Muscle layer of duodenum (tissue), 2 donors: ENCODE data around the gene TNS3.

Experiments
- H3K27ac ChIP-seq: one replicate; pipeline ENCODE4 v1.7.0; 2013; ENCODE audit warnings: mild to moderate bottlenecking, low read length
- H3K27me3 ChIP-seq: one replicate; pipeline ENCODE4 v1.7.0; 2013; ENCODE audit warnings: low read depth, mild to moderate bottlenecking, control low read depth, low read length
- H3K36me3 ChIP-seq, 2 donors: one replicate each; pipeline ENCODE4 v1.7.0; 2013; ENCODE audit warnings: low read length in 2 of 2, control low read depth in 1 of 2, mild to moderate bottlenecking in 1 of 2; ENCODE audit not compliant: insufficient read depth in 2 of 2, control insufficient read depth in 1 of 2
- H3K4me1 ChIP-seq, 2 donors: one replicate each; pipeline ENCODE4 v1.7.0; 2013; ENCODE audit warnings: low read length in 2 of 2, mild to moderate bottlenecking in 2 of 2, control low read depth in 1 of 2, moderate library complexity in 1 of 2; ENCODE audit not compliant: insufficient read depth in 2 of 2, control insufficient read depth in 1 of 2
- H3K4me3 ChIP-seq, 2 donors: one replicate each; pipeline ENCODE4 v1.7.0; 2013; ENCODE audit warnings: low read length in 2 of 2, low read depth in 1 of 2, mild to moderate bottlenecking in 1 of 2
- H3K9me3 ChIP-seq, 2 donors: one replicate each; pipeline ENCODE4 v1.7.0; 2013; ENCODE audit warnings: low read length in 2 of 2, control low read depth in 1 of 2, mild to moderate bottlenecking in 1 of 2; ENCODE audit not compliant: control insufficient read depth in 1 of 2
- donor health status: healthy.

The TNS3 gene

DNA sequence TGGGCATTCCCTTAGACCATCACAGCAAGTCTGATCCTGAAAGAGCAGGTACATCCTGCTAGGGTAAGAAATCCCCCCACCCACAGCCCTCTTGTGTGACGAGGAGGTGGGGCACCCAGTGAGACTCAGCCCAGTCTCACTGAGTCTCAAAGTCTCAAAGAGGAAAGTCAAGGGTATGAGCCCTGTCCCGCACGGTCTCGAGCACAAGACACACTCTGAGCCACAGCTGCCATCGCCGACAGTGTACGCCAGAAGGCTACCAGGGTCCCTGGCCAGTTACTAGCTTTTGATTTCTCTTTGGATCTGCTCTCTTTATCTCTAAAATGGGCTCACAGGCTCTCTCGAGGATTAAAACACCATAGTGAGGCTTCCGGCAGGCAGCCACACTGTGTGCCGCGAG lies 190.2 kb downstream of the TNS3 start:
- peaks cover 0 to 8% of the 10 kb centered on the region in 2 donors for H3K4me1 ChIP-seq
- H3K27ac ChIP-seq, result no peak overlapping the region
- H3K36me3 ChIP-seq, result peaks cover 10 to 33% of the 10 kb centered on the region in 2 donors
- H3K9me3 ChIP-seq, result no peaks in the 10 kb centered on the region
- H3K27me3 ChIP-seq, result no peaks in the 10 kb centered on the region
- H3K4me3 ChIP-seq, result no peak overlapping the region

DNA sequence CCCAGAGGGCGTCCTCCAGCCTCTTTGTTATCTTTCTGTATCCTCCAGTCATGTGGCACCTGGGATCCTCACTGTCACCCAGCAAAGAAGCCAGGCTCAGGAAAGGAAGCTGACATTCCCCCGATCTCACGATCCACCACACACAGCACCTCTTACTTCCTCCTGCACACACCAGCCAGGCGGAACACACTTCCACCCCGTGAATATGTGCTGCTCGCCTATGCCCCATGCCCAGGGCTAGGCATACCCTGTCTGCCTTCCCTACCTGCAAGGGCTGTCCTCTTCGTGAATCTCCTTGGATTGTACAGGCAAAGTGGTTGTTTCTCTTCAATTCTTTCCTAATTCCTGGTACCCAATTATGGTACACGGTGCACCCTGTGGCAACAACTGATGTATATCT lies 191.0 kb downstream of the TNS3 start:
- Histone ChIP-seq H3K4me1 (peaks cover 0 to 8% of the 10 kb centered on the region in 2 donors), H3K9me3 (no peaks in the 10 kb centered on the region), H3K27me3 (no peaks in the 10 kb centered on the region), H3K4me3 (no peak overlapping the region), H3K36me3 (peaks cover 10 to 25% of the 10 kb centered on the region in 2 donors), H3K27ac (no peak overlapping the region)

GRCh38 chr7:47389923-47390630 lies 191.8 kb downstream of the TNS3 start:
- H3K4me1 ChIP-seq, result peaks cover 0 to 8% of the 10 kb centered on the region in 2 donors
- no peak overlapping the region for H3K4me3 ChIP-seq
- no peaks in the 10 kb centered on the region for H3K27me3 ChIP-seq
- H3K27ac ChIP-seq, result no peak overlapping the region
- H3K36me3 ChIP-seq, result peaks cover 3 to 17% of the 10 kb centered on the region in 2 donors
- H3K9me3 ChIP-seq, result no peaks in the 10 kb centered on the region

GRCh38 chr7:47389171-47389922 lies 192.6 kb downstream of the TNS3 start:
- peaks cover 0 to 8% of the 10 kb centered on the region in 2 donors for H3K4me1 ChIP-seq
- no peaks in the 10 kb centered on the region for H3K27me3 ChIP-seq
- no peak overlapping the region for H3K27ac ChIP-seq
- no peak overlapping the region for H3K4me3 ChIP-seq
- no peaks in the 10 kb centered on the region for H3K9me3 ChIP-seq
- peaks cover 2 to 12% of the 10 kb centered on the region in 2 donors for H3K36me3 ChIP-seq

- Histone ChIP-seq H3K27me3 (no peaks in the 10 kb centered on the region), H3K9me3 (no peaks in the 10 kb centered on the region), H3K27ac (no peak overlapping the region), H3K36me3 (peaks cover 0 to 12% of the 10 kb centered on the region in 2 donors), H3K4me1 (peaks cover 0 to 1% of the 10 kb centered on the region in 2 donors), H3K4me3 (no peak overlapping the region)
These were observed 194.4 kb downstream of the TNS3 start for GRCh38 chr7:47387506-47387905.

GRCh38 chr7:47386273-47386835 lies 195.6 kb downstream of the TNS3 start:
- Histone ChIP-seq H3K4me1 (no peaks in the 10 kb centered on the region), H3K9me3 (no peaks in the 10 kb centered on the region), H3K4me3 (no peak overlapping the region), H3K27me3 (no peaks in the 10 kb centered on the region), H3K27ac (no peak overlapping the region), H3K36me3 (peaks cover 0 to 12% of the 10 kb centered on the region in 2 donors)

GRCh38 chr7:47385536-47386125 lies 196.3 kb downstream of the TNS3 start:
- no peak overlapping the region for H3K4me3 ChIP-seq
- no peaks in the 10 kb centered on the region for H3K27me3 ChIP-seq
- H3K4me1 ChIP-seq, result no peaks in the 10 kb centered on the region
- no peaks in the 10 kb centered on the region for H3K9me3 ChIP-seq
- no peak overlapping the region for H3K27ac ChIP-seq
- H3K36me3 ChIP-seq, result peaks cover 0 to 12% of the 10 kb centered on the region in 2 donors

GRCh38 chr7:47384755-47385535 lies 197.0 kb downstream of the TNS3 start:
- H3K27ac ChIP-seq, result no peak overlapping the region
- no peaks in the 10 kb centered on the region for H3K27me3 ChIP-seq
- no peaks in the 10 kb centered on the region for H3K9me3 ChIP-seq
- H3K4me3 ChIP-seq, result no peak overlapping the region
- peaks cover 0 to 5% of the 10 kb centered on the region in 2 donors for H3K4me1 ChIP-seq
- H3K36me3 ChIP-seq, result peaks cover 0 to 8% of the 10 kb centered on the region in 2 donors

- Histone ChIP-seq H3K4me3 (no peak overlapping the region), H3K9me3 (no peaks in the 10 kb centered on the region), H3K36me3 (peaks cover 0 to 6% of the 10 kb centered on the region in 2 donors), H3K27ac (no peak overlapping the region), H3K4me1 (peaks cover 0 to 11% of the 10 kb centered on the region in 2 donors), H3K27me3 (no peaks in the 10 kb centered on the region)
These were observed 198.0 kb downstream of the TNS3 start for GRCh38 chr7:47383696-47384445.

- Histone ChIP-seq H3K9me3 (no peaks in the 10 kb centered on the region), H3K4me1 (peaks cover 0 to 11% of the 10 kb centered on the region in 2 donors), H3K27ac (no peak overlapping the region), H3K27me3 (no peaks in the 10 kb centered on the region), H3K4me3 (no peak overlapping the region), H3K36me3 (peaks cover 0 to 5% of the 10 kb centered on the region in 2 donors)
These were observed 198.8 kb downstream of the TNS3 start for GRCh38 chr7:47383072-47383471.
